HepG2 (cell line): ENCODE results near the gene NDUFS4. TPM values are rescaled to one million over a fixed set of nuclear protein-coding genes. Genes with fewer than 3 reads are reported as not detected.

Experiments
- ATAC-seq: fragments of 200-7000 bp; cut with Tn5 transposase; 3 replicates; pipeline ENCODE4 v1.9.1; 2020; ENCODE audit warnings: mild to moderate bottlenecking, moderate library complexity
- BruUV-seq: library from RNA; stranded (reverse); fragments of 400-500 nt; replicated peaks from 2 replicates; lab custom pipeline; 2021; lab: Mats Ljungman, UMichigan
- CTCF ChIA-PET: fragments of 300-600 bp; formaldehyde crosslinking; extraction: SDS; loops from one replicate; lab custom pipeline; 2021; ENCODE audit warnings: low total read pairs, inconsistent platforms, low intra/inter-chr PET ratio; lab: Yijun Ruan, JAX
- POLR2A ChIA-PET: fragments of 350-600 bp; sonication (Branson Sonifier 250); formaldehyde crosslinking; loops from one replicate; lab custom pipeline; 2020; ENCODE audit warnings: antibody characterized with exemption, inconsistent platforms; lab: Yijun Ruan, JAX
- DNase-seq: peaks from one replicate; pipeline ENCODE4 v3.0.0-alpha.2; 2015; ENCODE audit warnings: low spot score
- FAIRE-seq: peaks from 3 replicates; lab custom pipeline; 2011; peaks lifted over from hg19 to GRCh38; lab: Jason Lieb, UNC
- H2AFZ ChIP-seq: one replicate; pipeline ENCODE4 v1.6.1; 2011; ENCODE audit warnings: low read length, inconsistent platforms
- H3K27ac ChIP-seq: fragments of 300-600 bp; 3 replicates; pipeline ENCODE4 v1.8.0; 2011; ENCODE audit warnings: mixed run types, mild to moderate bottlenecking, mixed read lengths, low read length, inconsistent platforms; ENCODE audit not compliant: insufficient read depth; ENCODE audit errors: extremely low read length
- H3K27me3 ChIP-seq, 2 experiments: fragments of 200-600 bp in 1 of 2; 2 replicates in 1 of 2; 3 replicates in 1 of 2; pipeline versions ENCODE4 v1.6.0 to v1.8.0; 2011; ENCODE audit warnings: low read length in 2 of 2, mild to moderate bottlenecking in 2 of 2, moderate library complexity in 2 of 2, inconsistent platforms in 1 of 2; ENCODE audit not compliant: insufficient read depth in 2 of 2, control insufficient read depth in 1 of 2
- H3K36me3 ChIP-seq, 2 experiments: fragments of 200-600 bp in 1 of 2; replicated peaks in 1 of 2; 2 replicates in 1 of 2; 3 replicates in 1 of 2; pipeline versions ENCODE4 v1.5.1 to v1.8.0; 2011; ENCODE audit warnings: low read length in 2 of 2, inconsistent platforms in 1 of 2; ENCODE audit not compliant: insufficient read depth in 2 of 2, control insufficient read depth in 1 of 2
- H3K4me1 ChIP-seq: 2 replicates; pipeline ENCODE4 v1.5.1; 2012; ENCODE audit warnings: low read length, inconsistent platforms; ENCODE audit not compliant: insufficient read depth
- H3K4me2 ChIP-seq: 2 replicates; pipeline ENCODE4 v1.6.0; 2011; ENCODE audit warnings: low read depth, low read length, inconsistent platforms
- H3K4me3 ChIP-seq, 3 experiments: fragments of 200-600 bp in 1 of 3; sonication (generic), shearing (Covaris generic) in 1 of 3; replicated peaks in 1 of 3; 2 replicates each; pipeline ENCODE4 v1.5.1; 2011 to 2016; ENCODE audit warnings: low read length in 3 of 3, inconsistent platforms in 2 of 3, low read depth in 2 of 3, mild to moderate bottlenecking in 2 of 3, control low read depth in 1 of 3, mixed read lengths in 1 of 3; ENCODE audit not compliant: insufficient read depth in 1 of 3
- H3K79me2 ChIP-seq: one replicate; pipeline ENCODE4 v1.6.1; 2011; ENCODE audit warnings: low read length, inconsistent platforms; ENCODE audit not compliant: insufficient read depth
- H3K9ac ChIP-seq: 2 replicates; pipeline ENCODE4 v1.6.0; 2011; ENCODE audit warnings: mild to moderate bottlenecking, low read depth, low read length, inconsistent platforms; ENCODE audit not compliant: insufficient read depth
- H3K9me3 ChIP-seq: 2 replicates; pipeline ENCODE4 v1.5.1; 2012; ENCODE audit warnings: mild to moderate bottlenecking, low read length
- H4K20me1 ChIP-seq: 2 replicates; pipeline ENCODE4 v1.6.0; 2011; ENCODE audit warnings: inconsistent platforms, mild to moderate bottlenecking, low read length, moderate library complexity; ENCODE audit not compliant: insufficient read depth
- MBD4 ChIP-seq: IDR thresholded peaks from 2 replicates; pipeline ENCODE4 v1.6.1; 2012; ENCODE audit warnings: low read length, inconsistent platforms, borderline replicate concordance
- SP2 ChIP-seq: sonication (generic); formaldehyde crosslinking; IDR thresholded peaks from 2 replicates; pipeline ENCODE4 v1.5.1; 2020; ENCODE audit warnings: mild to moderate bottlenecking, missing genetic modification reagents
- TBX2 ChIP-seq: sonication (generic); formaldehyde crosslinking; IDR thresholded peaks from 2 replicates; pipeline ENCODE4 v1.5.0; 2020; ENCODE audit warnings: missing genetic modification reagents, mild to moderate bottlenecking, borderline replicate concordance
- ZBED4 ChIP-seq: sonication (generic); formaldehyde crosslinking; IDR thresholded peaks from 2 replicates; pipeline ENCODE4 v1.4.0; 2020; ENCODE audit warnings: missing genetic modification reagents, borderline replicate concordance
- ZBTB34 ChIP-seq: sonication (generic); formaldehyde crosslinking; IDR thresholded peaks from 2 replicates; pipeline ENCODE4 v1.8.0; 2022; ENCODE audit warnings: mild to moderate bottlenecking, missing genetic modification reagents
- ZNF234 ChIP-seq: sonication (generic); formaldehyde crosslinking; conservative IDR thresholded peaks from 2 replicates; pipeline ENCODE4 v1.5.1; 2020; ENCODE audit warnings: mild to moderate bottlenecking, missing genetic modification reagents
- ZNF235 ChIP-seq: sonication (generic); formaldehyde crosslinking; IDR thresholded peaks from 2 replicates; pipeline ENCODE4 v1.8.1; 2023; ENCODE audit warnings: mild to moderate bottlenecking, missing genetic modification reagents, borderline replicate concordance
- WGBS: methylation state at CpG from one replicate; pipeline ENCODE4 v1.1.6; 2017; ENCODE audit warnings: low lambda C conversion rate; 5-methylcytosine and 5-hydroxymethylcytosine counted together
- in situ Hi-C: cut with HindIII; loops from 2 replicates; pipeline ENCODE4 v1.10.0; 2017; ENCODE audit warnings: low pct_unique_long_range_greater_than_20kb; ENCODE audit not compliant: extremely low pct_ligation_motif_present
- intact Hi-C: fragments of 100-400 bp; cut with micrococcal nuclease; formaldehyde crosslinking; loops from one replicate; pipeline ENCODE4 v1.10.0; 2022; ENCODE audit not compliant: unreplicated experiment
- polyA plus RNA-seq, 8 experiments: library from polyadenylated mRNA; depleted of rRNA in 3 of 8; stranded (reverse) in 7 of 8; unstranded in 1 of 8; fragments of >200 nt; fragmentation: Illumina TruSeq in 4 of 8; extraction: Trizol in 4 of 8; gene quantifications; 2 replicates each; pipeline versions ENCODE4 v1.2.1 to v1.2.3, GENCODE V29; 2011 to 2016; ENCODE audit warnings: low read depth in 4 of 8, missing spikeins in 1 of 8, mixed read lengths in 1 of 8; ENCODE audit not compliant: insufficient read depth in 1 of 8
- total RNA-seq, 5 experiments: library from RNA; depleted of rRNA; stranded (reverse); fragments of >200 nt; fragmentation: Illumina TruSeq; extraction: Trizol; gene quantifications; 2 replicates each; pipeline ENCODE4 v1.2.3, GENCODE V29; 2016; ENCODE audit warnings: low read depth in 1 of 5
- TF ChIP-seq, protein P1 (sequence below): sonication (generic); formaldehyde crosslinking; IDR thresholded peaks from 2 replicates; pipeline ENCODE4 v1.4.0; 2020; ENCODE audit warnings: missing genetic modification reagents, borderline replicate concordance
- TF ChIP-seq, protein P2 (sequence below): sonication (generic); formaldehyde crosslinking; conservative IDR thresholded peaks from 2 replicates; pipeline ENCODE4 v1.8.0; 2022; ENCODE audit warnings: missing genetic modification reagents

The NDUFS4 gene
- total and polyA plus RNA-seq, 2 of the 13 experiments (the other 11 are each of a cell fraction or from before 2014, with no cell fraction given): 121 to 126 TPM

DNA sequence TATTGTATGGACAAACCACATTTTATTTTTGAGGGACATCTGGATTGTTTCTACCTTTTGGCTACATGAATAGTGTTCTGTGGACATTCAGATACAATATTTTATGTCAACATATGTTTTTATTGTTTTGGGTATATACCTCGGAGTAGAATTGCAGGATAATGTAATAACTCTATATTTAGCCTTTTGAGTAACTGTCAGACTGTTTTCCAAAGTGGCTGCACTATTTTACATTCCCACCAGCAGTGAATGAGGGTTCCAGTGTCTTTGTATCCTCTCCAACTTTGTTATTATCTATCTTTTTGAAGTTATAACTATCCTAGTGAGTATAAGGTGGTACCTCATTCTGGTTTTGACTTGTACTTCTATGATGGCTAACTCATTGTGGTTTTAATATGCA lies 11.0 kb downstream of the NDUFS4 start:
- ChIA-PET CTCF (no interaction called here), POLR2A (no interaction called here)
- H3K27ac ChIP-seq: no peak overlapping the region
- no peak overlapping the region for H3K9ac ChIP-seq
- H3K4me2 ChIP-seq: no peak overlapping the region
- no TSS peak for BruUV-seq
- no peaks in the 10 kb centered on the region for H3K27me3 ChIP-seq
- 100% methylated on average over 1 of the region's 1 CpG for WGBS
- no peak for DNase-seq
- intact Hi-C loops: no loop called here
- in situ Hi-C loops: no loop called here
- TF ChIP-seq SP2 (CRISPR knock-in tag) (no peak), ZNF235 (no peak)
- TF ChIP-seq, protein P1, sequence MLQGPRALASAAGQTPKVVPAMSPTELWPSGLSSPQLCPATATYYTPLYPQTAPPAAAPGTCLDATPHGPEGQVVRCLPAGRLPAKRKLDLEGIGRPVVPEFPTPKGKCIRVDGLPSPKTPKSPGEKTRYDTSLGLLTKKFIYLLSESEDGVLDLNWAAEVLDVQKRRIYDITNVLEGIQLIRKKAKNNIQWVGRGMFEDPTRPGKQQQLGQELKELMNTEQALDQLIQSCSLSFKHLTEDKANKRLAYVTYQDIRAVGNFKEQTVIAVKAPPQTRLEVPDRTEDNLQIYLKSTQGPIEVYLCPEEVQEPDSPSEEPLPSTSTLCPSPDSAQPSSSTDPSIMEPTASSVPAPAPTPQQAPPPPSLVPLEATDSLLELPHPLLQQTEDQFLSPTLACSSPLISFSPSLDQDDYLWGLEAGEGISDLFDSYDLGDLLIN: no peak
- TF ChIP-seq, all 625 proteins: peak for 0
- FAIRE-seq: no peak
- Histone ChIP-seq H3K36me3 (no peaks in the 10 kb centered on the region), H3K9me3 (no peaks in the 10 kb centered on the region), H3K4me1 (peaks cover 28% of the 10 kb centered on the region), H4K20me1 (peaks cover 23% of the 10 kb centered on the region), H3K4me3 (no peak overlapping the region), H3K79me2 (peaks cover 92% of the 10 kb centered on the region), H2AFZ (no peak overlapping the region)
- no peak for ATAC-seq

DNA sequence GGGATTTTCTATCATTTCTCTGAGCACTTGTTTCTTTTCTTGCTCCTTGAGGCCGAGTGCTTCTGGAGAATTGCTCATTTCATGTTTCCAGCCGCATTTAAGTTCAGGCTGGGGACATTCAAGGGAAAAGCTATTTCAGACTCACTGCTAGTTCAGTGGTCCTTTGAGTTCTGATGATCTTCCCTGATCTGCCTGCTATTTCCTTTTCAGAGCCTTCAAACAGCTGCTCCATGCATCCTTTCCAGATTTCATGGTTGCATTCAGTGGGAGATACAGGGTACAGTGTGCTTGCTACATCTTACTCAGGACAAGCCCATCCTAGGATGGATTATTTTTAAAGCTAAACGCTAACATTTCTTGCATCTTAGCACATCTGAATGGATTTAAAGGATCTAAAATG lies 14.7 kb downstream of the NDUFS4 start:
- Histone ChIP-seq H4K20me1 (peaks cover 47% of the 10 kb centered on the region), H3K36me3 (no peaks in the 10 kb centered on the region), H3K27me3 (no peaks in the 10 kb centered on the region), H3K79me2 (peaks cover 91% of the 10 kb centered on the region), H3K9ac (no peak overlapping the region), H3K9me3 (no peaks in the 10 kb centered on the region), H3K27ac (no peak overlapping the region), H3K4me1 (peaks cover 41% of the 10 kb centered on the region), H3K4me3 (no peak overlapping the region), H2AFZ (no peak overlapping the region), H3K4me2 (no peak overlapping the region)
- DNase-seq: no peak
- 96% methylated on average over 3 of the region's 3 CpGs for whole genome bisulfite sequencing
- CTCF ChIA-PET: no interaction called here
- POLR2A ChIA-PET: no interaction called here
- no TSS peak for BruUV-seq
- in situ Hi-C loops (no loop called here), intact Hi-C loops (no loop called here)
- no peak for ATAC-seq
- FAIRE-seq: no peak
- TF ChIP-seq ZBTB34 (CRISPR knock-in tag) (no peak), ZNF234 (CRISPR knock-in tag) (no peak), MBD4 (no peak), ZBED4 (CRISPR knock-in tag) (no peak), TBX2 (no peak)
- TF ChIP-seq, protein P2, sequence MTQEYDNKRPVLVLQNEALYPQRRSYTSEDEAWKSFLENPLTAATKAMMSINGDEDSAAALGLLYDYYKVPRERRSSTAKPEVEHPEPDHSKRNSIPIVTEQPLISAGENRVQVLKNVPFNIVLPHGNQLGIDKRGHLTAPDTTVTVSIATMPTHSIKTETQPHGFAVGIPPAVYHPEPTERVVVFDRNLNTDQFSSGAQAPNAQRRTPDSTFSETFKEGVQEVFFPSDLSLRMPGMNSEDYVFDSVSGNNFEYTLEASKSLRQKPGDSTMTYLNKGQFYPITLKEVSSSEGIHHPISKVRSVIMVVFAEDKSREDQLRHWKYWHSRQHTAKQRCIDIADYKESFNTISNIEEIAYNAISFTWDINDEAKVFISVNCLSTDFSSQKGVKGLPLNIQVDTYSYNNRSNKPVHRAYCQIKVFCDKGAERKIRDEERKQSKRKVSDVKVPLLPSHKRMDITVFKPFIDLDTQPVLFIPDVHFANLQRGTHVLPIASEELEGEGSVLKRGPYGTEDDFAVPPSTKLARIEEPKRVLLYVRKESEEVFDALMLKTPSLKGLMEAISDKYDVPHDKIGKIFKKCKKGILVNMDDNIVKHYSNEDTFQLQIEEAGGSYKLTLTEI: no peak
